GM18507 (cell line): ENCODE measurements around the gene HES2.

ENCODE experiments used
- DNase-seq: peaks from one replicate; pipeline ENCODE4 v3.0.0; 2011; ENCODE audit warnings: low read depth; ENCODE audit not compliant: insufficient read length; ENCODE audit errors: extremely low spot score
- FAIRE-seq: peaks from 2 replicates; lab custom pipeline; 2011; peaks lifted over from hg19 to GRCh38; lab: Jason Lieb, UNC

HES2 gene

GRCh38 chr1:6423321-6423999 lies 3.7 kb upstream of the HES2 start:
- peak; percentile 58 for DNase-seq
- peak; percentile 83 for FAIRE-seq

- FAIRE-seq (no peak), DNase-seq (no peak)
Observed at GRCh38 chr1:6421266-6421665, 1.5 kb upstream of the HES2 start.

GRCh38 chr1:6420454-6421042 lies 829 bp upstream of the HES2 start:
- FAIRE-seq: no peak
- DNase-seq: no peak

- FAIRE-seq: no peak
- no peak for DNase-seq
Observed at GRCh38 chr1:6419397-6419803, 319 bp downstream of the HES2 start.

GRCh38 chr1:6418668-6419396 lies 887 bp downstream of the HES2 start:
- FAIRE-seq (no peak), DNase-seq (no peak)

GRCh38 chr1:6417961-6418667 lies 1.6 kb downstream of the HES2 start:
- no peak for DNase-seq
- no peak for FAIRE-seq

GRCh38 chr1:6416906-6417305 lies 2.8 kb downstream of the HES2 start:
- no peak for DNase-seq
- FAIRE-seq: no peak

- DNase-seq (no peak), FAIRE-seq (no peak)
Observed at GRCh38 chr1:6416295-6416656, 3.4 kb downstream of the HES2 start.

- DNase-seq (no peak), FAIRE-seq (no peak)
Observed at GRCh38 chr1:6414881-6415626, 4.7 kb downstream of the HES2 start.

GRCh38 chr1:6414443-6414844 lies 5.3 kb downstream of the HES2 start:
- FAIRE-seq (peak; percentile 64), DNase-seq (no peak)

- no peak for FAIRE-seq
Observed at GRCh38 chr1:6412896-6413295, 6.8 kb downstream of the HES2 start.

GRCh38 chr1:6410248-6410893 lies 9.3 kb downstream of the HES2 start:
- no peak for FAIRE-seq

More at GRCh38 chr1:6412896-6413295, 6.8 kb downstream of the HES2 start:
- no peak for DNase-seq

GRCh38 chr1:6409733-6410132 lies 10.0 kb downstream of the HES2 start:
- FAIRE-seq (no peak), DNase-seq (no peak)

More at GRCh38 chr1:6410248-6410893, 9.3 kb downstream of the HES2 start:
- no peak for DNase-seq

- DNase-seq: no peak
- FAIRE-seq: no peak
Observed at GRCh38 chr1:6409053-6409452, 10.7 kb downstream of the HES2 start.

GRCh38 chr1:6408023-6408422 lies 11.7 kb downstream of the HES2 start:
- DNase-seq (no peak), FAIRE-seq (no peak)

GRCh38 chr1:6401673-6402072 lies 18.0 kb downstream of the HES2 start:
- DNase-seq (no peak), FAIRE-seq (no peak)

- no peak for FAIRE-seq
- DNase-seq: no peak
Observed at GRCh38 chr1:6399294-6399693, 20.4 kb downstream of the HES2 start.

GRCh38 chr1:6397844-6398441 lies 21.8 kb downstream of the HES2 start:
- DNase-seq (no peak), FAIRE-seq (no peak)

- FAIRE-seq (no peak), DNase-seq (no peak)
Observed at GRCh38 chr1:6396998-6397397, 22.7 kb downstream of the HES2 start.
